Right lobe of liver (tissue), 4 donors: ENCODE results near the gene C2orf81.

ENCODE experiments used
- POLR2A ChIP-seq: fragments of 450-650 bp; IDR thresholded peaks from one replicate; pipeline ENCODE4 v1.6.1; 2017; ENCODE audit warnings: antibody characterized with exemption, mild to moderate bottlenecking
- TF ChIP-seq, protein P1 (sequence below), 4 donors: fragments of 200-600 bp in 3 of 4; fragments of 450-650 bp in 1 of 4; IDR thresholded peaks; one replicate each; pipeline versions ENCODE4 v1.5.1 to v1.8.0; 2016 to 2022; ENCODE audit warnings: antibody characterized with exemption in 4 of 4, mild to moderate bottlenecking in 2 of 4
- donor health status: DM: no; HTN: no; CAD: no.
- donor health status: DM: no; HTN: no; CAD: no.
- donor health status: DM: no; HTN: yes; CAD: no.

DNA sequence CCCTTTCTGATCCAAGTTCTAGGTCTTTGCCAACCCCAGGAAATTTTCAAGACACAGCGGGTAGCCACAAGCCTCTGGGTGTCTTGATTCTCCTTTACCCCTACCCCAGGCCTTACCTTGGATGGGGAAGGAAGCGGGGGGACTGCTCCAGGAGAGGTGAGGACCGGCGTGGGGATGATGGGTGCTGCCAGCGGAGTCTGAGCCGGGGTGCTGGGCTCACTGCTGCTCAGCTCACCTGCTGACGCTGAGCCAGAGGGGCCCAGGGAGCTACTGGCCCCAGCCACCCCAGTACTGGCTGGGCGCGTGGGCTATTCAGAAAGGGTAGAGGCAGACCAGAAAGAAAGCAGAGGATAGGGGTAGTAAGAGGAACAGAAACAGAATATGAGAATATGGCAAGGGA, 50.0 kb downstream of the C2orf81 start:
- TF ChIP-seq, protein P1, sequence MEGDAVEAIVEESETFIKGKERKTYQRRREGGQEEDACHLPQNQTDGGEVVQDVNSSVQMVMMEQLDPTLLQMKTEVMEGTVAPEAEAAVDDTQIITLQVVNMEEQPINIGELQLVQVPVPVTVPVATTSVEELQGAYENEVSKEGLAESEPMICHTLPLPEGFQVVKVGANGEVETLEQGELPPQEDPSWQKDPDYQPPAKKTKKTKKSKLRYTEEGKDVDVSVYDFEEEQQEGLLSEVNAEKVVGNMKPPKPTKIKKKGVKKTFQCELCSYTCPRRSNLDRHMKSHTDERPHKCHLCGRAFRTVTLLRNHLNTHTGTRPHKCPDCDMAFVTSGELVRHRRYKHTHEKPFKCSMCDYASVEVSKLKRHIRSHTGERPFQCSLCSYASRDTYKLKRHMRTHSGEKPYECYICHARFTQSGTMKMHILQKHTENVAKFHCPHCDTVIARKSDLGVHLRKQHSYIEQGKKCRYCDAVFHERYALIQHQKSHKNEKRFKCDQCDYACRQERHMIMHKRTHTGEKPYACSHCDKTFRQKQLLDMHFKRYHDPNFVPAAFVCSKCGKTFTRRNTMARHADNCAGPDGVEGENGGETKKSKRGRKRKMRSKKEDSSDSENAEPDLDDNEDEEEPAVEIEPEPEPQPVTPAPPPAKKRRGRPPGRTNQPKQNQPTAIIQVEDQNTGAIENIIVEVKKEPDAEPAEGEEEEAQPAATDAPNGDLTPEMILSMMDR (IDR thresholded peaks at IDR 0.05) = no peak
- TF ChIP-seq POLR2A = no peak
